Suppressor macrophage treated with lipopolysaccharide for 4 hours (primary cell): ENCODE measurements around the gene ARHGAP23.
"Not testable (repeated sequence)": the region's sequence is repeated elsewhere in the genome, so short reads cannot be mapped to it uniquely, and the experiment has no call there.

Experiments used
- DNase-seq: peaks from one replicate; pipeline ENCODE4 v3.0.0-alpha.2; 2020

The ARHGAP23 gene

GRCh38 chr17:38530856-38531255 is 102.6 kb downstream of the ARHGAP23 start:
- not testable (repeated sequence) for DNase-seq

DNA sequence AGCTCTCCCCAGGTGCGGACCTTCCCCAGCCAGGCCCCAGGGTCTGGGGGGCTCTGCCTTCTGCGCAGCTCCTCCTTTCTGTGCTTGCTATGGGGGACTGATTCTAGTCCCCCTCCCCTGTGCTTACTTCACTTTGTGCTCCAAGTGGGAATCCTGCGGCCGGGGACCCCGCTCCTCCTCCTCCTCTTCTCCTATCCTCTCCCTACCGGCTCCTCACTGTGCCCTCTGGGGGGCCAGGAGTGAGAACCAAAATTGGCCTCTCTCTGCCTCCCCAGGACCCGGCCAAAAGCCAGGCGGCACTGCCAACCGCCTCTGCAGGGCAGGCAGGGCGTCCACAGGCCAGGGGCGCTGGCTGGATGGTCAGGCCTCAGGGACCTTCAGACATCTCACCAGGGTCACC is 103.5 kb downstream of the ARHGAP23 start:
- DNase-seq, result not testable (repeated sequence)

DNA sequence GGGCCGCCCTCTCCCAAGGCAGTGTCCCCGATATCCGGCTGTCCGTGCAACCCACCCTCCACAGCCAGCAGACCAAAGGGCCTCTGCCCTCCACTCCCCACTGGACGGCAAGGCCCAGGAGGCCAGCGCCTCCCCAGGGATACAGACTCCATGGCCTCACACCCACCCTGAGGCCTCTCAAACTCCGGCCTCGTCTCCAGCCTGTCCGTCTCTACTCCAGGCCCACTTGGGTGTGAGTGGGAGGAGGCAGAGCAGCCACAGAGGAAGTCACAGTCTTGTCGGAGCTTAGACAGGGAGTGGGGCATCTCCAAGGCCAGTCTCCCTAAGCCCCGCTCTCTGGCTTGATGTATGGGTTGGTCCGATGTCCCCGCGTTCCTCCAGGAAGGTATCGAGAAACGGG is 104.2 kb downstream of the ARHGAP23 start:
- DNase-seq, result no peak

GRCh38 chr17:38533241-38533640 is 105.0 kb downstream of the ARHGAP23 start:
- no peak for DNase-seq

DNA sequence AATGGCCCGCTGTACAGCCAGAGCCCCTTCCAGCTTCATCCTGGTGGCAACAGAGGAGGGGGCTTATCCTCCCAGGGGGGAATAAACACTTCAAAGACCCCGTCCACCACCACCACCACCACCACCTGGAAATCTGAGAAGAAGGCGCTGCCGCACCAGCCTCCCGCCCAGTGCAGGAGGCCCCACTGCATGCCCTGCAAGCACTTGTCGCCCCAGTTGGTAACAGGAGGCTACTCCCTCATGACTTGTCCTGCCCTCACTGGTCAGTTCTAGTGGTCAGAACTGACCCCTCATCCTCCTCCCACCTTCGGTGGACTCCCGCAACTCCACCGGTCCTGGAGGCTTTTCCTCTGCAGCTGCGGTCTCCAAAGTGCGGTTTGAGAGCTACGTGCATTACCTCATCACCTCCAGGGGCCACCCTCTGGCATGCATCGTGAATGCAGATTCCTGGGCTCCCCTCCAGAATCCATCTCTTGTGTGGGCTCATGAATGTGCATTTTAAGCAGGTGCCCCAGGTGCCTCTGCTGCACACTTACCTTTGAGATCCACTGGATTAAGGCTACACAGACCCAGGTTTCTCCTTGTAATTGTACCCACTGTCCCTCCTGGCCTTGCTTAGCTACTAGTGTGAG is 105.7 kb downstream of the ARHGAP23 start:
- no peak for DNase-seq

GRCh38 chr17:38534498-38534885 is 106.2 kb downstream of the ARHGAP23 start:
- DNase-seq, result no peak

DNA sequence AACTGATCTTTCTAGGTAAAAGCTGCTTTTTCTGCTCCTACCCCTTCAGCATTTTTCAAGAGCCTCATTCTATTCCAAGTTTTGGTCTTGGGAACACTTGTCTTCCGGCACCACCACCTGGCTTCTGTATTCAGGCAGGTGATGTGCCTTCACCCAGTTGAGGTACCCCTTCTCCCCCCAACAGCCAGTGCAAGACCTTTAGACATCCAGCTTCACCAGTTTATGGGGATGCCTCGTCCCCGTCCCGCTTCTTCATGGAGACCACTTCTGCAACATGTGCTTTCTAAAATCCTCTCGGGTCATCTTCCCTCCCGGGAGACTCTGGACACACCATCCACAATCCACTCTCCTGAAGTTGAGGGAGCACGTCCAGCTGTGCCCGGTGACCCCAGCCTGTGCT is 107.6 kb downstream of the ARHGAP23 start:
- no peak for DNase-seq

- DNase-seq, result no peak
Observed at GRCh38 chr17:38536661-38537060, 108.4 kb downstream of the ARHGAP23 start.

DNA sequence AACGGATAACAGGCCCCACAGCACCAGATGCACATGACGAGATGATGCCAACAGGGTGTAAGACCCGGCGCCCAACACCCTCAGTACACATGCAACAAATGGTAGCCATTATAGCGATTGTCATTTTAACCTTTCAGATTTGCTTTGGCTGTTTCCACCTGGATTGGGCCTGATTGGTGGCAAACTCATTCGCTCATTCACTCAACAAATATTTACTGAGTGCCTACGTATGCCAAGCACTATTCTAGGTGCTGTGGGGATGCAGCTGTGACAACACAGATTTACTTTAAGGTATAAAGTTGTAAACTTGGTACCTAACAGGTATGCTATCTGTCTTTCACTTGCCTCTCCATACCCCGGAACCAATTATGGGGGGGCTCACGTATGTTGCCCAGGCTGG is 110.6 kb downstream of the ARHGAP23 start:
- no peak for DNase-seq

DNA sequence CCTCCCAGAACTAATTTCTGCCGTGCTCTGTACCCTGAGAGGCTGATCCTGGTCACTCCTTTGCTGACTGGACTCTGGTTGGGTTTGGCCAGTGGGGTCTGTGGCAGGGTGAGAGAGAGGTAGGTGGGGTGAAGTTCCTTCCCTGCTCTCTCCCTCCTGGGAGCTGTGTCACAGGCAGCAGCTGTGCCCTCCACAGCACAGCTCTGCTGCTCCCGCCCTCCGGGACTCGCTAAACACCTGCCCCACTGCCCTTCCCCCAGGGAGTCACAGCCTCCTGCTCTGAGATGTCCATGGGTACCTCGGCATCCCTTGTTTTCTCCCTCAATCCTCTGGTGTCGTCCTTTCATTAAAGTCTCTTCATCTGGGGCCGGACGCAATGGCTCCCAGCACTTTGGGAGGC is 111.1 kb downstream of the ARHGAP23 start:
- no peak for DNase-seq

DNA sequence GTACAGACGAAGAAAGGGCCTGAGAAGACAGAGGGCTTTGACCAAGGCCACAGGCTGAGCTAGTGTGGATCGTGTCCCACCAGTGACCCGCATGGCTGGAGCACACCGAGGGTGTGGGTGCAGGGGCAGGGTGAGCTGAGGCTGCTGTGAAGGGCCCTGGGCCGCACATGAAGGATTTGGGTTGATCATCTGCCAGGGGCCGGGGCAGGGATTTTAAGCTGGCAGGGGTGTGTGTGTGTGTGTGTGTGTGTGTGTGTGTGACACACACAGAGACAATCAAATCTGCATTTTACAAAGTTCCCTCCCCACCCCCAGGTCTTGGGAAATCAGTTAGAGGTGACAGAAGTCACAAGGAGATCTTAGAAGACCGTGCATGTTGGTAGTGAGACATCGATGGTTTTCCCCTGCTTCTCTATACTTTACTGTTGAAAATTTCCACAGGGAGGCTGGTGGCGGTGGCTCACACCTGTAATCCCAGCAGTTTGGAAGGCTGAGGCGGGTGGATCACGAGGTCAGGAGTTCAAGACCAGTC is 112.3 kb downstream of the ARHGAP23 start:
- DNase-seq, result no peak

- DNase-seq, result no peak
Observed at GRCh38 chr17:38541281-38541680, 113.0 kb downstream of the ARHGAP23 start.

- no peak for DNase-seq
Observed at GRCh38 chr17:38542286-38542685, 114.0 kb downstream of the ARHGAP23 start.

DNA sequence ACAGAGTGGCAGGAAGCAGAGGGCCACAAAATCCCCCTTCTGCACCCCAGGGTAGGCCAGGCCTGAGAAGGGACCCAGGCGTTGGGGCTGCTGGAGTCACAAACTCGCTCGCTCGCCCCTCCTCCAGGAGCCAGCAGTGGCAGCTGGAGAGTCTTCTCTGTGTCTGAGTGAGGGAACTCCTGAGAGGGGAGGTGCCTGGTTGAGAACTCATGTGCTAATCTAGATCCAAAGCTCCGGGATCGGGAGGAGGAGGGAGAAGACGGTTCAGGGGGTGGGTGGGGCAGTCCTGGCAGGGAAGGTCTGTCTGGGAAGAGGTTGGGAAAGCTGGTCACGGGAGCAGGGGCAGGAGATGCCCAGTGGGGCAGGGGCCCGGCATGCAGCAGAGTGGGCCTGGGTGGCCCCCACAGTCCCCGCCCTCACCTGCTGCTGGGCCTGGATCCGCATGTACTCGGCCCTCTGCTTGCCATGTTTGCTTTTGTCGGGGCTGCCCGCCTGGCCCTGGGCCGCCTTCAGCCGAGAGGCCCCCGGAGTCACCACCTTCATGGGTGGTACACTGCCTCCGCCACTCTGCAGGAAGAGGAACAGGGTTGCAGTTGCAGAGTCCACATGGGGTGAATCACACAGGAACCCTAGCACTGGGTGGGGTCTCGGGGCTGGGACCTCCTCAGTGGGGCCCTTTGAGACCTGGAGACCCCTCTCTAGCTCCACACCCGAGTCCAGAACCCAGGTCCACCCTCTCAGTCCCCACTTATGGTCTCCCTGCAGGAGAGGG is 115.3 kb downstream of the ARHGAP23 start:
- DNase-seq, result no peak

GRCh38 chr17:38544175-38544838 is 116.0 kb downstream of the ARHGAP23 start:
- DNase-seq, result no peak

DNA sequence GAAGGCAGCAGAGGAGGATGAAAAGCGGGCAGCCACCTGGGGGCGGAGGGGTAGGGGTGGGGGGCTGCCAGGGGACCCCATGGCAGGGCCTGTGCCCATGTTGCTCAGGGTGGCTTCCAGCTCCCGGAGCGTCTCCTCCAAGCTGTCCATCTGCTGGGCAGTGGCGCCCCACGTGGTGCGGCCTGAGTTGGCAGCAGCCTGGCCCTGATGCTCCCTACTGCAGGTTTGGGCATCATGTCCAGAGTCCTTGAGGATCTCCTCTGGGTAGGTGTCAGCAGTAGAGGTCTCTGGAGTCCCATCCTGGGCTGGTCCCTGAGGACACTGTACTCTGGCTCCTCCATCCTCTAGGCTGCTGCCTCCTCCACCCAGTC is 116.6 kb downstream of the ARHGAP23 start:
- no peak for DNase-seq

DNA sequence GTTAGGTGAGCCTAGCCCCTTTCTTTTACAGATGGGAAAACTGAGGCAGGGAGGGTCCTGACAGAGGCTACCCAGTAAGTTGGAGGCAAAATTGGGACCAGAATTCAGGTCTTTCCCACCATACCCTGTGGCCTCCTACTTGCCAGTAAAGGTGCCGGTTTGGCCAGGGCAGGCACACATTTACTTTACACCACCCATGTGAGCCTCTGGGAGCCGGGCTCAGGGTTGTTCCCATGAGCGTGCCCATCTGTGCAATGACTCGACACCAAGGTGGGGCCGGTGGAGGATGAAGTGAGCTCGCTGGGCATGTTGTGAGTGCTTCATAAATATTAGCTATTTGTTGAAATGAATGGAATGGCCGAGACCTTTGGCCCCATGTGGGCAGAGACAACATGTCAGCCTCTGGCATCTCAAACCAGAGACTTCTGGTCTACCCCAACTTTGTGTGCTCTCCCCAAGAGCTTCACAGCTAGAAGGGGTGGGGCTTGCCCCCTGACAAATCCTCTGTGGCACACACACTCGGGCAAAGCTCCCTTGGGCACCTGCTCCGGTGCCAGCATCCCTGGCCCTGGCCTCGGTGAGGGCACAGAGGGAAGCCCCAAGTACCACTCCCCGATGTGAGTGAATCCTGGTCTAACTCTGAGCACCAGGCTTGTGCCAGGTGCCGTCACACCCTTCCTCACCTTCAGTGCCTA is 117.4 kb downstream of the ARHGAP23 start:
- no peak for DNase-seq

DNA sequence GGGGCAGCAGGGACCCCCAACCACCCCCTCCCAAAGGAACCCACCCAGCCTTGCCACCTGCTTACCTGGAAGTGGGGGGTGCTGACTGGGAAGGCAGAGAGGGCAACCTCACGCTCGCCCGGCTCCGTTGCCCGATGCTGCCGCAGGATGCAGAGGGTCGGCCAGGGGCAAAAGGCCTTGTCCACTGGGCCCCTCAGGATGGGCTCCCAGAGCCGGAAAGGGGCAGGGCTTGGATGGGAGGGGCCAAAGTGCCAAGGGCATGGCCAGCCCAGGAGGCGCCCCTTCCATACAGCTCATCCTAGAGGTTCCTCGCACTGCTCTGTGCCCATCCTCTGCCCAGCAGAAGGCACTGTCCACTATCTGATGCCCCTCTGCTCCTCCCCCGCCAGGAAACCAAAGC is 118.1 kb downstream of the ARHGAP23 start:
- DNase-seq, result no peak

GRCh38 chr17:38547444-38547843 is 119.2 kb downstream of the ARHGAP23 start:
- DNase-seq, result no peak

GRCh38 chr17:38549285-38549684 is 121.0 kb downstream of the ARHGAP23 start:
- no peak for DNase-seq

DNA sequence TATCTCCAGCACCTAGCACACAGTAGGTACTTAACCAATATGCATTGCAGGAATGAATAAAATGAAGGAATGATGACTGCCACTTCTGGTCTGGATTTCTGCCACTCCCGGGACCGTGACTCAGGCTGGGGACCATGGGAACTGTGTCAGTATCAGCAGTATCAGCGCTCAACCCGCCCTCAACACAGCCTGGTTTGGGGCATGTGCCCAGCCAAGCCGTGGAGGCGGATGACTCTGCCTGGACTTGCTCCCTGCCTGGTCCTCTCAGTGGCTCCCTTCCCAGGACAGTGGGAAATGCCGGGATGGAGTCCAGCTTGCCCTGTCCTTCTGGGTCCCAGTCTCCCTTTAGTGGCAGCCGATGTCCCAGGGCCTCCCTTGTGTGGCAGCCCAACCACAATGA is 122.4 kb downstream of the ARHGAP23 start:
- no peak for DNase-seq

GRCh38 chr17:38551121-38551520 is 122.9 kb downstream of the ARHGAP23 start:
- no peak for DNase-seq

DNA sequence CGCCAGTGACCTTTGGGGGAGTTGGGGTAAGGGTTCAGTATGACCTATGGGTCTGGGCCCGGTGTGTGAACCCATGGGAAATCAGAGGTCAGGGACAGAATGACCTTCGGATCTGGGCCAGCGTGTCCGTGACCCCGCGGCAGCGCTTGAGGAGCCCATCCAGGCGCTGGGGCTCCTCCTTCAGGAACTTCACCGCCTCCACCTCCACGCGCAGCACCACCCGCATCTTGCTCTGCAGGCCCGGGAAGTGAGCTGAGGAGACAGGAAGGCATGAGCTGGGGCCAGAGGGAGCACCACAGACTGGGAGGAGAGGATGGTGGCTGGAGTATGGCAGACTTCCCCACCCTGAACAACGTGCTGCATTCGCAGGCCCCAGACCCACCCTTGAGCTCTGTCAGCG is 124.1 kb downstream of the ARHGAP23 start:
- no peak for DNase-seq
